Measurements from ENCODE around the gene TMEM184B.

- TF ChIP-seq, protein P1, sequence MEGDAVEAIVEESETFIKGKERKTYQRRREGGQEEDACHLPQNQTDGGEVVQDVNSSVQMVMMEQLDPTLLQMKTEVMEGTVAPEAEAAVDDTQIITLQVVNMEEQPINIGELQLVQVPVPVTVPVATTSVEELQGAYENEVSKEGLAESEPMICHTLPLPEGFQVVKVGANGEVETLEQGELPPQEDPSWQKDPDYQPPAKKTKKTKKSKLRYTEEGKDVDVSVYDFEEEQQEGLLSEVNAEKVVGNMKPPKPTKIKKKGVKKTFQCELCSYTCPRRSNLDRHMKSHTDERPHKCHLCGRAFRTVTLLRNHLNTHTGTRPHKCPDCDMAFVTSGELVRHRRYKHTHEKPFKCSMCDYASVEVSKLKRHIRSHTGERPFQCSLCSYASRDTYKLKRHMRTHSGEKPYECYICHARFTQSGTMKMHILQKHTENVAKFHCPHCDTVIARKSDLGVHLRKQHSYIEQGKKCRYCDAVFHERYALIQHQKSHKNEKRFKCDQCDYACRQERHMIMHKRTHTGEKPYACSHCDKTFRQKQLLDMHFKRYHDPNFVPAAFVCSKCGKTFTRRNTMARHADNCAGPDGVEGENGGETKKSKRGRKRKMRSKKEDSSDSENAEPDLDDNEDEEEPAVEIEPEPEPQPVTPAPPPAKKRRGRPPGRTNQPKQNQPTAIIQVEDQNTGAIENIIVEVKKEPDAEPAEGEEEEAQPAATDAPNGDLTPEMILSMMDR (IDR thresholded peaks at IDR 0.05) = no peak
- TF ChIP-seq SIN3A (IDR thresholded peaks at IDR 0.05; ENCODE audit: borderline replicate concordance, insufficient read depth, low read depth, low read length) (no peak), POLR2AphosphoS5 (IDR thresholded peaks at IDR 0.05; ENCODE audit: low read depth, low read length) (peak; percentile 53), REST (IDR thresholded peaks at IDR 0.05; ENCODE audit: insufficient read depth in 1 of 2, low read depth in 2 of 2, low read length in 1 of 2) (no peak)
Measured at GRCh38 chr22:38218661-38219622, 53.9 kb downstream of the TMEM184B start.

Data from Panc1 (cell line).